ENCODE data around the gene VSIG10. TPM values are rescaled to one million over a fixed set of nuclear protein-coding genes. Genes with fewer than 3 reads are reported as not detected.

VSIG10 gene
- polyA plus RNA-seq, 3 donors, result 1.5 to 2.3 (median 1.5) TPM

DNA sequence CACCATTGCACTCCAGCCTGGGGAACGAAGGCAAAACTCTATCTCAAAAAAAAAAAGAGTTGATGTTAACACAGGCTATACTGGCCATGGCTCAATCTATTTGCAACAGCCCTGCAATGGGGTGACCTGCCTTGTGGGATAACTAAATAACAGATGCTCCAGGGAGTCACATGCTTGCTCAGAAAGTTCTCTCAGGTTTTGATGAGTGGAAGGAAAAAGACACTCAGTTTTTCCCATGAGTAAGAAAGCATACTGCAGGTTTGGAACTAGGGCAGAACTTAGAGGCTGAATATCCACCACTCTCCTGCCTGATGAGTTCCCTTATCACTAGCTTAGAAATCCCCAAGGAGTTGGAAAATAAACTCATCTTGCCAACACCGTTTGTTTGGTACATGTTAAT is 59.7 kb downstream of the VSIG10 start:
- Mint-ChIP-seq H3K4me1 (no peaks in the 10 kb centered on the region), H3K36me3 (peaks cover 63 to 88% of the 10 kb centered on the region in 2 donors), H3K27ac (no peak overlapping the region), H3K9me3 (peaks cover 0 to 3% (median 0%) of the 10 kb centered on the region in 7 donors), H3K27me3 (ENCODE audit: low read depth in 3 of 3) (no peaks in the 10 kb centered on the region), H3K4me3 (no peak overlapping the region)
- WGBS (ENCODE audit: insufficient coverage), result 100% methylated on average over 1 of the region's 2 CpGs
- no peaks in the 10 kb centered on the region for H3K79me2 ChIP-seq (ENCODE audit: insufficient read depth, low read length)
- no peak for TF ChIP-seq CTCF (IDR thresholded peaks at IDR 0.05)
- peaks cover 5% of the 10 kb centered on the region for H4K20me1 ChIP-seq (ENCODE audit: insufficient read depth, low read length)
- no peak overlapping the region for H3K4me3 ChIP-seq (replicated peaks in 1 of 3; ENCODE audit: low read depth in 2 of 3, low read length in 3 of 3)
- no peaks in the 10 kb centered on the region for H3K4me1 ChIP-seq (ENCODE audit: control insufficient read depth in 1 of 2, insufficient read depth in 2 of 2, low read length in 2 of 2)
- no peak overlapping the region for H2AFZ ChIP-seq (ENCODE audit: insufficient read depth, low read depth, low read length, poor library complexity, severe bottlenecking)
- no peaks in the 10 kb centered on the region for H3K27me3 ChIP-seq (ENCODE audit: control insufficient read depth in 2 of 2, insufficient read depth in 2 of 2, low read length in 2 of 2)
- H3K36me3 ChIP-seq (replicated peaks in 1 of 2; ENCODE audit: control insufficient read depth in 1 of 2, insufficient read depth in 2 of 2, low read length in 2 of 2), result peaks cover 40 to 93% of the 10 kb centered on the region in 2 donors
- intact Hi-C loops (cut with micrococcal nuclease), result no loop called here
- H3K9ac ChIP-seq (ENCODE audit: insufficient read depth, low read length, poor library complexity, severe bottlenecking), result no peak overlapping the region
- no peaks in the 10 kb centered on the region for H3K9me3 ChIP-seq (replicated peaks in 1 of 2; ENCODE audit: control insufficient read depth in 1 of 2, insufficient read depth in 1 of 2, low read length in 2 of 2)
- no peak for DNase-seq
- no peak overlapping the region for H3K27ac ChIP-seq (ENCODE audit: low read depth in 1 of 2, low read length in 2 of 2)
- H3K4me2 ChIP-seq (replicated peaks; ENCODE audit: extremely low read depth, low read length, poor library complexity, severe bottlenecking), result no peak overlapping the region

- Mint-ChIP-seq H3K9me3 (peaks cover 0 to 3% (median 0%) of the 10 kb centered on the region in 7 donors), H3K4me1 (peaks cover 1% of the 10 kb centered on the region), H3K27ac (no peak overlapping the region), H3K27me3 (ENCODE audit: low read depth in 3 of 3) (no peaks in the 10 kb centered on the region), H3K4me3 (no peak overlapping the region), H3K36me3 (peaks cover 66 to 93% of the 10 kb centered on the region in 2 donors)
- H3K4me1 ChIP-seq (ENCODE audit: control insufficient read depth in 1 of 2, insufficient read depth in 2 of 2, low read length in 2 of 2), result no peaks in the 10 kb centered on the region
- H3K27ac ChIP-seq (ENCODE audit: low read depth in 1 of 2, low read length in 2 of 2), result no peak overlapping the region
- H3K27me3 ChIP-seq (ENCODE audit: control insufficient read depth in 2 of 2, insufficient read depth in 2 of 2, low read length in 2 of 2), result no peaks in the 10 kb centered on the region
- no peak overlapping the region for H3K4me2 ChIP-seq (replicated peaks; ENCODE audit: extremely low read depth, low read length, poor library complexity, severe bottlenecking)
- no peak for TF ChIP-seq CTCF (IDR thresholded peaks at IDR 0.05)
- H3K9me3 ChIP-seq (replicated peaks in 1 of 2; ENCODE audit: control insufficient read depth in 1 of 2, insufficient read depth in 1 of 2, low read length in 2 of 2), result no peaks in the 10 kb centered on the region
- intact Hi-C loops (cut with micrococcal nuclease), result no loop called here
- H3K36me3 ChIP-seq (replicated peaks in 1 of 2; ENCODE audit: control insufficient read depth in 1 of 2, insufficient read depth in 2 of 2, low read length in 2 of 2), result peaks cover 48 to 95% of the 10 kb centered on the region in 2 donors
- no peak overlapping the region for H3K9ac ChIP-seq (ENCODE audit: insufficient read depth, low read length, poor library complexity, severe bottlenecking)
- no peak for DNase-seq
- WGBS (ENCODE audit: insufficient coverage), result 80% methylated on average over 2 of the region's 4 CpGs
- peaks cover 5% of the 10 kb centered on the region for H4K20me1 ChIP-seq (ENCODE audit: insufficient read depth, low read length)
- no peak overlapping the region for H2AFZ ChIP-seq (ENCODE audit: insufficient read depth, low read depth, low read length, poor library complexity, severe bottlenecking)
- no peaks in the 10 kb centered on the region for H3K79me2 ChIP-seq (ENCODE audit: insufficient read depth, low read length)
- H3K4me3 ChIP-seq (replicated peaks in 1 of 3; ENCODE audit: low read depth in 2 of 3, low read length in 3 of 3), result no peak overlapping the region
Observed at GRCh38 chr12:118042091-118042490, 61.7 kb downstream of the VSIG10 start.

Data from CD14-positive monocyte (primary cell).